SJCRH30 (cell line): Measurements from ENCODE around the gene ANKRD12. TPM values are rescaled to one million over a fixed set of nuclear protein-coding genes. Genes with fewer than 3 reads are reported as not detected.
A peak's percentile ranks its signal among the peaks of the same experiment; 100 is the strongest.

Source experiments
- DNase-seq, 2 experiments: peaks; one replicate each; pipeline ENCODE4 v3.0.0-alpha.2; 2015 to 2020
- H3K27ac ChIP-seq: fragments of 250-450 bp; sonication (Bioruptor Pico); 2 replicates; pipeline ENCODE4 v1.5.1; 2020; ENCODE audit warnings: mild to moderate bottlenecking, moderate library complexity
- H3K27me3 ChIP-seq: fragments of 250-450 bp; sonication (Bioruptor Pico); 2 replicates; pipeline ENCODE4 v1.5.1; 2020; ENCODE audit warnings: mild to moderate bottlenecking, moderate library complexity
- H3K36me3 ChIP-seq: fragments of 250-450 bp; sonication (Bioruptor Pico); 2 replicates; pipeline ENCODE4 v1.5.1; 2020; ENCODE audit warnings: mild to moderate bottlenecking, moderate library complexity
- H3K4me1 ChIP-seq: fragments of 250-450 bp; sonication (Bioruptor Pico); 2 replicates; pipeline ENCODE4 v1.5.1; 2020; ENCODE audit warnings: mild to moderate bottlenecking, moderate library complexity
- H3K4me3 ChIP-seq: fragments of 250-450 bp; sonication (Bioruptor Pico); 2 replicates; pipeline ENCODE4 v1.5.1; 2020; ENCODE audit warnings: mild to moderate bottlenecking, moderate library complexity
- H3K9me3 ChIP-seq: fragments of 250-450 bp; sonication (Bioruptor Pico); replicated peaks from 2 replicates; pipeline ENCODE4 v1.5.1; 2020; ENCODE audit warnings: mild to moderate bottlenecking, moderate library complexity
- total RNA-seq: library from RNA; depleted of rRNA; stranded (reverse); fragments of >200 nt; shearing (Covaris generic); gene quantifications from 2 replicates; pipeline ENCODE4 v1.2.3, GENCODE V29; 2014

ANKRD12 gene
- total RNA-seq, 1 experiment from 2014 or later, result 19.5 TPM

- Histone ChIP-seq H3K27me3 (no peaks in the 10 kb centered on the region), H3K4me3 (no peak overlapping the region), H3K27ac (no peak overlapping the region), H3K36me3 (peaks cover 29% of the 10 kb centered on the region), H3K4me1 (no peaks in the 10 kb centered on the region), H3K9me3 (no peaks in the 10 kb centered on the region)
- DNase-seq, result no peak
Measured at GRCh38 chr18:9123520-9123919, 13.1 kb upstream of the ANKRD12 start.

DNA sequence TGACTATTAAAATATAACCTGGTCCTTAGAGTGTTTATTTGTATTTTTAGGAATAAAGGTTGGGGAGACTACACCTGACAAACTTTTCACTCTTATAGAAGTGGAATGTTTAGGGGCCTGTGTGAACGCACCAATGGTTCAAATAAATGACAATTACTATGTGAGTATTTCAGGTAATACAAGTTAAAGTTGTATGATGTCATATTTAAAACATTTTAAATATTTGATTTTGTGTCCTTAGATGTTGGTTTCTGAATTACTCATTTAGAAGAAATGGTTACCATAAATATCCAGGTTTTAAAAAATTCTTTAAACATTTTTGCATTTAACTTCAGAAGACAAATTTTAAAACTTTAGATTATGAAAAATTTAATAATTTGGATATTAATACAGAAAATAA lies 11.8 kb upstream of the ANKRD12 start:
- no peak overlapping the region for H3K27ac ChIP-seq
- DNase-seq, result no peak
- H3K9me3 ChIP-seq, result no peaks in the 10 kb centered on the region
- no peaks in the 10 kb centered on the region for H3K4me1 ChIP-seq
- no peaks in the 10 kb centered on the region for H3K27me3 ChIP-seq
- H3K36me3 ChIP-seq, result peaks cover 37% of the 10 kb centered on the region
- no peak overlapping the region for H3K4me3 ChIP-seq

DNA sequence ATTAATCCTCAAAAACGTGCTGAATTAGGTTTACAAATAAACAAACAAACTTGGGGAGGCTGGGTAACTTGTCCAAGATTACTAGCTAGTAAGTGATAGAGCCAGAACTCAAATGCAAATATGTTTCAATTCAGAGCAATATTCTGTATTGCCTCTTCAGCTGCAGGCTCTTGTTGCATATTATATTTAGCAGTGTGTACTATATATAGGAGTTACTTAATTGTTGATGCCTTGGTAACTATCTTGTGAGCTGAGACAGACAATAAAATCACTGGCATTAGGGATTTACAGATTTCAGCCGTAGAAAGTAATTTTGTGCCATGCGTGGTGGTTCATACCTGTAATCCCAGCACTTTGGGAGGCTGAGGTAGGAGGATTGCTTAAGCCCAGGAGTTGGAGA lies 10.2 kb upstream of the ANKRD12 start:
- Histone ChIP-seq H3K36me3 (peaks cover 43% of the 10 kb centered on the region), H3K27ac (no peak overlapping the region), H3K27me3 (no peaks in the 10 kb centered on the region), H3K9me3 (no peaks in the 10 kb centered on the region), H3K4me3 (no peak overlapping the region), H3K4me1 (no peaks in the 10 kb centered on the region)
- DNase-seq, result no peak

- H3K27me3 ChIP-seq, result no peaks in the 10 kb centered on the region
- no peak overlapping the region for H3K27ac ChIP-seq
- H3K4me1 ChIP-seq, result no peaks in the 10 kb centered on the region
- no peak for DNase-seq
- peaks cover 32% of the 10 kb centered on the region for H3K36me3 ChIP-seq
- no peak overlapping the region for H3K4me3 ChIP-seq
- no peaks in the 10 kb centered on the region for H3K9me3 ChIP-seq
Measured at GRCh38 chr18:9130195-9130594, 6.4 kb upstream of the ANKRD12 start.

- Histone ChIP-seq H3K9me3 (no peaks in the 10 kb centered on the region), H3K4me1 (no peaks in the 10 kb centered on the region), H3K4me3 (no peak overlapping the region), H3K27ac (no peak overlapping the region), H3K27me3 (no peaks in the 10 kb centered on the region), H3K36me3 (peaks cover 36% of the 10 kb centered on the region)
- DNase-seq, result no peak
Measured at GRCh38 chr18:9130806-9131205, 5.8 kb upstream of the ANKRD12 start.

GRCh38 chr18:9132628-9133027 lies 4.0 kb upstream of the ANKRD12 start:
- Histone ChIP-seq H3K9me3 (no peaks in the 10 kb centered on the region), H3K27ac (no peak overlapping the region), H3K4me3 (no peak overlapping the region), H3K27me3 (no peaks in the 10 kb centered on the region), H3K4me1 (no peaks in the 10 kb centered on the region), H3K36me3 (peaks cover 29% of the 10 kb centered on the region)
- DNase-seq, result no peak

- H3K36me3 ChIP-seq, result peaks cover 24% of the 10 kb centered on the region
- H3K4me1 ChIP-seq, result no peaks in the 10 kb centered on the region
- no peak overlapping the region for H3K27ac ChIP-seq
- no peak for DNase-seq
- H3K27me3 ChIP-seq, result no peaks in the 10 kb centered on the region
- H3K4me3 ChIP-seq, result no peak overlapping the region
- no peaks in the 10 kb centered on the region for H3K9me3 ChIP-seq
Measured at GRCh38 chr18:9133225-9133624, 3.4 kb upstream of the ANKRD12 start.

DNA sequence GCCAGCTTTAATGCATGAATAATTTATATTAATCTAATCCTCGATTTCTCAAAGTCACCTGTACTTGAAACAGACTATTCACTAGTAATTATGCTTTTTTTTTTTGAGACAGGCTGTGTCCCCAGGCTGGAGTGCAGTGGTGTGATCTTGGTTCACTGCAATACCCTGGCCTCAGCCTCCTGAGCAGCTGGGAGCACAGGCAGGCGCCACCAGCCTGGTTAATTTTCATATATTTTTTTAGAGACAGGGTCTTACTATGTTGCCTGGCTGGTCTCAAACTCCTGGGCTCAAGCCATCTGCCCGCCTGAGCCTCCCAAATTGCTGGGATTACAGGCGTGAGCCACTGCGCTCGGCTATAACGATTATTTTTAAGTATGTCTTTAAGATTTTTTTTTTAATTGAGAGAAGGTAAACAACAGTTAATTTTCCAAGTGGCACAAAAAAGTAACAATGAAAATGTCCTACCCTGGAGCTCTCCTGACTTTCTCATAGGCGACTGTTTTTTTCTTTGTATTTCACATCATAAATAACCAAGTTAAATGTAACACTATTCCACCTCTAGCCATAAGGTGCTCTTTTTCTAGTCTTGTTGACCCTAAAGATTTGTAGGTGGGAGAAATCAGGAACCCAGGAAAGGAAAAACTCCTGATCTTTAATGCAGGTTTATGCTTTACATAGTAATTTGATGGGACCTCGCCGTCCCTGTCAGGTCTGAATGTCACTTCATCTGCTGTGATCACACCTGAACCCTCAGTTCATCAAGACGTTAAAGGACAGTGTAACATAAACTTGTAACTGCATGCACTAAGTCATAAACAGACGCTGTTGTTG lies 1.3 kb upstream of the ANKRD12 start:
- H3K4me1 ChIP-seq, result no peaks in the 10 kb centered on the region
- no peaks in the 10 kb centered on the region for H3K9me3 ChIP-seq
- DNase-seq, result no peak
- peak overlapping the region; percentile 69; the same call in 1 of the 2 replicates for H3K27ac ChIP-seq
- H3K27me3 ChIP-seq, result no peaks in the 10 kb centered on the region
- H3K4me3 ChIP-seq, result peak overlapping the region; percentile 88
- H3K36me3 ChIP-seq, result peaks cover 10% of the 10 kb centered on the region

GRCh38 chr18:9135912-9136314 lies 668 bp upstream of the ANKRD12 start:
- H3K27ac ChIP-seq, result peak overlapping the region; percentile 69
- DNase-seq, result no peak
- no peaks in the 10 kb centered on the region for H3K9me3 ChIP-seq
- H3K4me1 ChIP-seq, result no peaks in the 10 kb centered on the region
- no peaks in the 10 kb centered on the region for H3K27me3 ChIP-seq
- H3K4me3 ChIP-seq, result peak overlapping the region; percentile 88
- peaks cover 6% of the 10 kb centered on the region for H3K36me3 ChIP-seq

DNA sequence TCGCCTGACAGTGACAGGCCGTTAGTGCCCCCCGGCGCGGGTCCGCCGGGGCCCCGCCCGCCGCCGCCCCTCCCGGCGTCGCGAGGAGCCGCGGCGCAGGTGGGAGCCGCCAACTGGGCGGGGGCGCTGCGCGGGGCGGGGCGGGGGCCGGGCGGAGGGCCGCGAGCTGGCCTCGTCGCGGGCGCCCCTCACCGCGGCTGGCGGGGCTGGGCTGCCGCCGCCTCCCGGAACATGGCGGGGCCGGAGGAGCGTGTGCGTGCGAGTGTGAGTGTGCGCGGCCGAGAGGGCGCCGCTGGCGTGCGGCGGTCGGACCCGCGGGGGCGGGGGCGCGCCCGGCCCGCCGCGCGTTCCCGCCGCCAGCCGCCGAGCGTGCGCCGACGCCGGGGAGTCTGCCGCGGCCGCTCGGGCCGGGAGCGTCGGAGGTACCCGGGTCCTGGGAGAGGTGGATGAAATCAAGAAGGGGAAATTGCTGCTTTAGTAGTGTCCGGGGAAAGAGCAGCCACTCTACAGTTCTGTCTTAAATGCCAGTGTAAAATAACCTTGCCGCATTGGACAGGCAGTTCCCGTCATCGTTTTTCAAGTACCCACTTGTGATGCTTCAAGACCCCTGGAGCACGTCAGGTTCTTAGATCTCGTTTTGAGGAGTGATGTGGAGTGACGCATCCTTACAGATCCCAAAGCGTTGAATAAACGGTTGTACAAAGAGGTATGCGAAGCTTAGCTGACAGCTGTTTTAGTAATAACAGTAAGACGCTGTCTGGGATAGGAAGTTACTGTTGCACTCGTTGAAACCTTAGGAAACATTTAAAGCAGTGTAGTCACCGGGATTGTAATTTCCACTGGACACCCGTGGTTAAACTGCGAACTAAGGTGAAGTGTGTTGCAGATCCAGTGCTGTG lies 836 bp downstream of the ANKRD12 start:
- Histone ChIP-seq H3K9me3 (no peaks in the 10 kb centered on the region), H3K4me3 (peak overlapping the region; percentile 88), H3K4me1 (no peaks in the 10 kb centered on the region), H3K27ac (peak overlapping the region; percentile 70), H3K36me3 (peaks cover 6% of the 10 kb centered on the region), H3K27me3 (no peaks in the 10 kb centered on the region)
- peak; percentile 44 to 58 for DNase-seq

- no peak for DNase-seq
- H3K4me3 ChIP-seq, result no peak overlapping the region
- peaks cover 4% of the 10 kb centered on the region; the same call in 1 of the 2 replicates for H3K36me3 ChIP-seq
- no peak overlapping the region for H3K27ac ChIP-seq
- no peaks in the 10 kb centered on the region for H3K27me3 ChIP-seq
- H3K4me1 ChIP-seq, result no peaks in the 10 kb centered on the region
- H3K9me3 ChIP-seq, result no peaks in the 10 kb centered on the region
Measured at GRCh38 chr18:9139400-9140039, 2.9 kb downstream of the ANKRD12 start.

DNA sequence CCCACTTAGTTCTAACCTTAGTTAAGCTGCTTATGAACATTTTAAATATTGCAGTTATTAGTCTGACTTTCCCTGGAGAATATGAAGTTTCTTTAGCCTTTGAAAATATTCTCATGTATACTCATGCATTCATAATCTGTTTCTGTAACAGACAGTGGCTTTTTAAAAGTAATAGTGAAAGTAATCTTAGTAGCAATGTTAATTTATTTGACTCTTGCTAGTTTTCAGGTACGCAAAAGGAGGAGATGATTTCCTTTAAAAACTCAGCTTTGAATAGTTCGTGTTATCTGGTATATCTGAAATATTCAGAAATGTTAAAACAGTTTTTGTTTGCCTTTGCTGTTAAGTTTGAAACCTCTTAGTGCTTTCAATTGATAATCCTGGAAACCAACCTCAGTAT lies 3.8 kb downstream of the ANKRD12 start:
- Histone ChIP-seq H3K36me3 (peaks cover 4% of the 10 kb centered on the region; the same call in 1 of the 2 replicates), H3K27me3 (no peaks in the 10 kb centered on the region), H3K27ac (no peak overlapping the region), H3K9me3 (no peaks in the 10 kb centered on the region), H3K4me1 (no peaks in the 10 kb centered on the region), H3K4me3 (no peak overlapping the region)
- no peak for DNase-seq

GRCh38 chr18:9140984-9141383 lies 4.4 kb downstream of the ANKRD12 start:
- DNase-seq, result no peak
- H3K36me3 ChIP-seq, result no peaks in the 10 kb centered on the region
- no peaks in the 10 kb centered on the region for H3K27me3 ChIP-seq
- H3K4me1 ChIP-seq, result no peaks in the 10 kb centered on the region
- H3K9me3 ChIP-seq, result no peaks in the 10 kb centered on the region
- H3K27ac ChIP-seq, result no peak overlapping the region
- no peak overlapping the region for H3K4me3 ChIP-seq

- no peaks in the 10 kb centered on the region for H3K9me3 ChIP-seq
- H3K27ac ChIP-seq, result no peak overlapping the region
- no peak overlapping the region for H3K4me3 ChIP-seq
- DNase-seq, result no peak
- H3K27me3 ChIP-seq, result no peaks in the 10 kb centered on the region
- no peaks in the 10 kb centered on the region for H3K4me1 ChIP-seq
- H3K36me3 ChIP-seq, result no peaks in the 10 kb centered on the region
Measured at GRCh38 chr18:9146224-9146623, 9.6 kb downstream of the ANKRD12 start.
